Vagina (tissue), 2 donors: Measurements from ENCODE around the gene YAE1.

Source experiments
- POLR2A ChIP-seq, 2 donors: fragments of 450-650 bp; IDR thresholded peaks; one replicate each; pipeline ENCODE4 v1.6.1; 2017; ENCODE audit warnings: antibody characterized with exemption in 2 of 2, mild to moderate bottlenecking in 2 of 2, moderate library complexity in 2 of 2
- POLR2AphosphoS5 ChIP-seq, 2 donors: sonication (generic); formaldehyde crosslinking; IDR thresholded peaks; one replicate each; pipeline ENCODE4 v1.9.0; 2017; ENCODE audit warnings: antibody characterized with exemption in 2 of 2, mild to moderate bottlenecking in 2 of 2, low read depth in 1 of 2; ENCODE audit not compliant: insufficient read depth in 1 of 2
- TF ChIP-seq, protein P1 (sequence below), 3 experiments: fragments of 450-650 bp in 2 of 3; fragments of 200-600 bp in 1 of 3; sonication (generic) in 1 of 3; IDR thresholded peaks; one replicate each; pipeline ENCODE4 v1.5.1; 2017 to 2019; ENCODE audit warnings: antibody characterized with exemption in 3 of 3, mild to moderate bottlenecking in 2 of 3, moderate library complexity in 2 of 3

DNA sequence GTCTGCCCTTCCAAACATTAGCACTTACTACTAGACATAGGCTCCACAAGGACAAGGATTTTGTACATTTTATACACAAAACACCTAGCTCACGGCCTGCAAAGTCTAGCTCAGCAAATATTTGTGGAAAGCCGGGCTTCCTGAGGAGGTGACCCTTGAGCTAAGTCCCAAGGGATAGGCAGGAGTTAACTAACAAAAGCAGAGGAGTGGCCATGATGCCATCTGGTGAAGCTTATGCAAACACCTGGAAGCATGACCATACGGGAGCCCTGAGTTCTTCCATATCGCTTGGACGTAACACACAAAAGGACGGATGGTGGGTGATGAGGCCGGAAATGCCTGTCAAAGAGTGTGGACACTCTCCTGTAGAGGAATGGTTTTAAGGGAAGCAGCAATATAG is 25.9 kb upstream of the YAE1 start:
- TF ChIP-seq, protein P1, sequence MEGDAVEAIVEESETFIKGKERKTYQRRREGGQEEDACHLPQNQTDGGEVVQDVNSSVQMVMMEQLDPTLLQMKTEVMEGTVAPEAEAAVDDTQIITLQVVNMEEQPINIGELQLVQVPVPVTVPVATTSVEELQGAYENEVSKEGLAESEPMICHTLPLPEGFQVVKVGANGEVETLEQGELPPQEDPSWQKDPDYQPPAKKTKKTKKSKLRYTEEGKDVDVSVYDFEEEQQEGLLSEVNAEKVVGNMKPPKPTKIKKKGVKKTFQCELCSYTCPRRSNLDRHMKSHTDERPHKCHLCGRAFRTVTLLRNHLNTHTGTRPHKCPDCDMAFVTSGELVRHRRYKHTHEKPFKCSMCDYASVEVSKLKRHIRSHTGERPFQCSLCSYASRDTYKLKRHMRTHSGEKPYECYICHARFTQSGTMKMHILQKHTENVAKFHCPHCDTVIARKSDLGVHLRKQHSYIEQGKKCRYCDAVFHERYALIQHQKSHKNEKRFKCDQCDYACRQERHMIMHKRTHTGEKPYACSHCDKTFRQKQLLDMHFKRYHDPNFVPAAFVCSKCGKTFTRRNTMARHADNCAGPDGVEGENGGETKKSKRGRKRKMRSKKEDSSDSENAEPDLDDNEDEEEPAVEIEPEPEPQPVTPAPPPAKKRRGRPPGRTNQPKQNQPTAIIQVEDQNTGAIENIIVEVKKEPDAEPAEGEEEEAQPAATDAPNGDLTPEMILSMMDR (IDR thresholded peaks at IDR 0.05), result no peak
- TF ChIP-seq POLR2A (IDR thresholded peaks at IDR 0.05), result no peak
- no peak for TF ChIP-seq POLR2AphosphoS5 (IDR thresholded peaks at IDR 0.05; ENCODE audit: insufficient read depth in 1 of 2, low read depth in 1 of 2)
